Ovary (tissue), 3 donors: ENCODE measurements around the gene MEN1.

Experiments
- CTCF ChIP-seq, 3 donors: fragments of 450-650 bp in 2 of 3; fragments of 200-600 bp in 1 of 3; IDR thresholded peaks; one replicate each; pipeline versions ENCODE4 v1.5.1 to v1.8.0; 2016 to 2022; ENCODE audit warnings: antibody characterized with exemption in 3 of 3, mild to moderate bottlenecking in 1 of 3
- EP300 ChIP-seq: sonication (generic); formaldehyde crosslinking; IDR thresholded peaks from one replicate; pipeline ENCODE4 v1.6.1; 2017; ENCODE audit warnings: antibody characterized with exemption
- donor health status: DM: no; HTN: no; CAD: no.

- TF ChIP-seq CTCF (IDR thresholded peaks at IDR 0.05), result no peak
- no peak for TF ChIP-seq EP300
Measured at GRCh38 chr11:64856382-64857227, 46.3 kb upstream of the MEN1 start.
